ENCODE measurements around the gene PAN2.

DNA sequence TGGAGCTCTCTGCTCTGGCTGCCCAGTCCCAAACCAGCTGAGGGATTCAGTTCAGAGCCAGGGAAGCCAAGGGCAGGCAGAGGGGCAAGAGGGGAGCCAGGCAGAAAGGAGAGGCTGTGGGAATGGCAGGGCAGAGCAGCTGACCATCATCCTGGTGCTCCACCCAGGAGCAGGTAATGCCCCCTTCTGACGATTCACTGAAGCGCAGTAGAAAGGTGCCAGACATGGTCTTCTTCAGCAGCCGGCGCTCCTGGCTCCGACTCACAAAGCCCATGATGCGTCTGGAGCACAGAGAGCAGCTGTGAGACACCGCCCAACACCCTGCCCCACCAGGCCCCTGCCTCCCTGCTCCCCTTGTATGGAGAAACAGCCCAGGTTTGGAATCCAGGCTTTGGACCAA lies 12.9 kb upstream of the PAN2 start:
- no peak for TF ChIP-seq CTCF (IDR thresholded peaks at IDR 0.05)
- no peak for TF ChIP-seq POLR2A (IDR thresholded peaks at IDR 0.05)

Measured in thyroid gland (tissue), 4 donors.